ENCODE data around the gene KLF12.

KLF12 gene

DNA sequence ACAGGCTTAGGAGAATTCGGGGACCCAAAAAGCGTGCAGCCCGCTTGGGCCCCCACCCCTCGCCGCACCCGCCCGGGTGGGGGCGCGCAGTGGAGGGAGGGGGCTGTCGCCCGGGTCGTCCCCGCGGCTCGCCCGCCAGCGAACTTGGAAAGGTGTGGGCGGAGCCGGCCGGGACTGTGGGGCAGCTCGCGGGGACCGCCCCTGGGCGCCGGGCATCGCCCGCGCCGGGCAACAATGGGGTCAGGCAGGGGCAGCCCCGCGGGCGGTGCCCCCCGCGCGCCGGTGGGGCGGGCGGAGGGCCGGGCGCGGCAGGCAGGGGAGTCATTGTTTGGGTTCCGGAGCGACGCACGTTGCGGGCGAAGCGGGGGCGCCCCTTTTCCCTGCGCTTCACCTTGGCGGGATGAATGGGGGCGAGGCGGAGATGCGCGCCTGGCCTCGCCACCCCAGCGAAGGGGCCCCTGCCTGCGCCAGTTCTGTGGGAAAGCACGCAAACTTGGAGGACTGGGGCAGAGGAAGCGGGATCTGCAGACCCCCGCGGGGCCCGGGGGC is 647 bp upstream of the KLF12 start:
- H3K4me1 ChIP-seq: peaks cover 0 to 21% (median 13%) of the 10 kb centered on the region in 4 donors
- TF ChIP-seq, protein P1, sequence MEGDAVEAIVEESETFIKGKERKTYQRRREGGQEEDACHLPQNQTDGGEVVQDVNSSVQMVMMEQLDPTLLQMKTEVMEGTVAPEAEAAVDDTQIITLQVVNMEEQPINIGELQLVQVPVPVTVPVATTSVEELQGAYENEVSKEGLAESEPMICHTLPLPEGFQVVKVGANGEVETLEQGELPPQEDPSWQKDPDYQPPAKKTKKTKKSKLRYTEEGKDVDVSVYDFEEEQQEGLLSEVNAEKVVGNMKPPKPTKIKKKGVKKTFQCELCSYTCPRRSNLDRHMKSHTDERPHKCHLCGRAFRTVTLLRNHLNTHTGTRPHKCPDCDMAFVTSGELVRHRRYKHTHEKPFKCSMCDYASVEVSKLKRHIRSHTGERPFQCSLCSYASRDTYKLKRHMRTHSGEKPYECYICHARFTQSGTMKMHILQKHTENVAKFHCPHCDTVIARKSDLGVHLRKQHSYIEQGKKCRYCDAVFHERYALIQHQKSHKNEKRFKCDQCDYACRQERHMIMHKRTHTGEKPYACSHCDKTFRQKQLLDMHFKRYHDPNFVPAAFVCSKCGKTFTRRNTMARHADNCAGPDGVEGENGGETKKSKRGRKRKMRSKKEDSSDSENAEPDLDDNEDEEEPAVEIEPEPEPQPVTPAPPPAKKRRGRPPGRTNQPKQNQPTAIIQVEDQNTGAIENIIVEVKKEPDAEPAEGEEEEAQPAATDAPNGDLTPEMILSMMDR (IDR thresholded peaks at IDR 0.05): no peak

DNA sequence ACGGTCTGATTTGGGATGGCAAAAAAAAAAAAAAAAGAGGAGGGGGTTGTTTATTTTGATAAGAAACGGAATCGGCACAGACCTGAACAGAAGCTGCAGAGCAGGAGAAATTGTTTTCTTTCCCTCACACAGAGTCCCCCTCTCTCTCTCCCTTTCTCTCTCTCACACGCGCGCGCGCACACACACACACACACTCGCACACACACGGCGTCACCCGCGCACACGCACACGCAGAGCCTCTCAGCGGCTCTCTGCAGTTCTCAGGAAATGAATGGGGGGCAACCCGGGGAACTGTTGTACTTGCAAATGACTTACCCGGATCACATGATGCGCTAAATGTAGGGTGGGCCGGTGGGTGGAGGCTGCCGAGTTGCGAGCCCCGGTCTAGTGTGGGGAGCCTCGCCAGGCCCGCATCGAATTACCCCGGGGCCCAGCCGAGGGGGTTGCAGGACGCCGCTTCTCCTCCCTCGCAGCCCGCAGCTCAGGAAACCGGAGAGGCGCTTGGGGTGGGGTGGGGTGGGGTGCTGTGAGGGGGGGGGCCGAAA is 475 bp downstream of the KLF12 start:
- peak; percentile 88 to 93 for DNase-seq
- peaks cover 0 to 33% (median 19%) of the 10 kb centered on the region in 4 donors for H3K4me1 ChIP-seq
- intact Hi-C loops (cut with DNase I; ENCODE audit: low total_unique reads): loop anchor here (10.0 kb wide), 4 partner anchors 69 to 299 kb away; no protein-coding TSS in a partner anchor
- no peaks in the 10 kb centered on the region for H3K9me3 ChIP-seq
- H3K36me3 ChIP-seq: no peaks in the 10 kb centered on the region
- H3K27me3 ChIP-seq: no peaks in the 10 kb centered on the region
- TF ChIP-seq, protein P1 (IDR thresholded peaks at IDR 0.05): peak in 1 of 2 experiments; percentile 12
- H3K27ac ChIP-seq: peak overlapping the region; percentile 97 to 98
- H3K4me3 ChIP-seq: peak overlapping the region; percentile 73 to 93

More for the DNA sequence above, 647 bp upstream of the KLF12 start:
- no peaks in the 10 kb centered on the region for H3K9me3 ChIP-seq
- DNase-seq: peak; percentile 53 to 84
- peak overlapping the region; percentile 97 to 98 for H3K27ac ChIP-seq
- no peaks in the 10 kb centered on the region for H3K36me3 ChIP-seq
- H3K27me3 ChIP-seq: no peaks in the 10 kb centered on the region
- intact Hi-C loops (cut with DNase I; ENCODE audit: low total_unique reads): loop anchor here (10.0 kb wide), 4 partner anchors 70 to 300 kb away; no protein-coding TSS in a partner anchor
- peak overlapping the region; percentile 73 to 93 for H3K4me3 ChIP-seq

DNA sequence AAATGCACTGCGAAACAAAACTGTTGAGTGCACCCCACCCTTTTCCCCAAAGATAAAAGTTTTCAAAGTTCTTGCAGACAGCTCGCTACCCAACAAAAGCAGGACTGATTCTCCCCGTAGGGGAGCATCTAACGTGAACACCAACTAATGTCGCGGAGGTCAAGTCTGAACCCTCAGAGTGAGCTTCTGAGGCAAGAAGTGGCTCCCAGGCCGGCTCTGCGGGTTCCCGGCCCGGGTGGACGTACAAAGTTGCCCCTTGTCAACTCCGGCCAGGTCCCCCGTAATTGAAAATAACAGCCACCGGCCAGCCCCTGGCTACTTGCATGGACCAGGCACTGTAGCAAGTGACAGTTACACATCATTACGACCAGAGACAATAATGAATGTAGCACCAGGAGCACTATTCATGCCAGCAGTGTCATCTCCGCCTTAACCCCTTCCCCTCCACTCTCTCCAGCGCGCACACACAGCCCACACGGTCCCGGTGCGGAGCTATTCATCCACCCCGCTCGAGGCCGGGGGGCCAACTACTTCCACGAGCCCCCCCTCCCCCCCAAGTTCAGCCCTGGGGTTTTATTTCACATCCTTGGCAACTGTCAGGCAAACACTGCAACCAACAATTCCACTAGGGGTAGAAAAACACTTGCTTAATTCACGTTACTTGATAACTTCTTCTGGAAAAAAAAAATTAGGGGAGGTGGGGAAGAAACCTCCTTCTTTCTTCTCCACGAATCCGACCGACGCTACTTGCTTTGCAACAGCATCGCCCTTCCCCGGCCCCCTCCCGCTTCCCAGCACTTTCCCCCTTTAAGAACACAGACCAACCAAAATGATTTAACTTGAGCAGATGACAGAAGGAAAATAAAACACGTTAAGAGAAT is 1.2 kb downstream of the KLF12 start:
- peak overlapping the region; percentile 97 to 98 for H3K27ac ChIP-seq
- no peaks in the 10 kb centered on the region for H3K9me3 ChIP-seq
- H3K27me3 ChIP-seq: no peaks in the 10 kb centered on the region
- TF ChIP-seq, protein P1 (IDR thresholded peaks at IDR 0.05): no peak
- DNase-seq: peak; percentile 40 to 71
- H3K36me3 ChIP-seq: no peaks in the 10 kb centered on the region
- H3K4me3 ChIP-seq: peak overlapping the region; percentile 73 to 93
- peaks cover 0 to 40% (median 23%) of the 10 kb centered on the region in 4 donors for H3K4me1 ChIP-seq
- intact Hi-C loops (cut with DNase I; ENCODE audit: low total_unique reads): loop anchor here (10.0 kb wide), 4 partner anchors 68 to 298 kb away; no protein-coding TSS in a partner anchor

DNA sequence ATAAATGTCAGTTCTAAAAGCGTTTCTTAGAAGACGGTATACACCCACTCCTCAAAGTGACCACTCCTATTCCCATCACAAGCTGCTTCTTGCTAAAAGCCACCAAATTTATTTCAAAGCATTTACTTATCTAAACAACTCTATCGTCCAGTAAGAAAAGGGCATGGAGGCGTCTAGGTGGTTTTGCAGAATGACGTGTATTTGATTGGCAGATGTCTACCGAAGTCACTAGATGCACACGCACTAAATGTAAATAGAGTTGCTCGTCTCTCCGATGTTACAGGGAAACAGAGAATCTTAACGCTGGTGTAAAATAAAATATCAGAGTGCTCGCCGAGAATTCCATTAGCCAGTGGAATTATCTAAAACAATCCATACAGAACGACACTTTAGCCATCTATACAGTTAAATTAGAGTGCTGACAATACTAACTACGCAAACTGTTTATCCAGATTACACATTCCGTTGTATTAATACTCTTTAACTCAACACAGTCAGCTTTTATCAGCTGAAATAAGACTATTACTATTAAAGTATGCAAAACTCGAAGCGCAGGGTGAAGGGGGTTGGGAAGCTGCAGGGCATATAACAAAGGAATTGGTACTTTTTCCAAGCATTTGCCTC is 1.9 kb downstream of the KLF12 start:
- H3K9me3 ChIP-seq: no peaks in the 10 kb centered on the region
- H3K36me3 ChIP-seq: no peaks in the 10 kb centered on the region
- H3K27me3 ChIP-seq: no peaks in the 10 kb centered on the region
- TF ChIP-seq, protein P1 (IDR thresholded peaks at IDR 0.05): no peak
- peak overlapping the region; percentile 97 to 98 for H3K27ac ChIP-seq
- H3K4me1 ChIP-seq: peaks cover 0 to 47% (median 24%) of the 10 kb centered on the region in 4 donors
- intact Hi-C loops (cut with DNase I; ENCODE audit: low total_unique reads): loop anchor here (10.0 kb wide), 4 partner anchors 67 to 297 kb away; no protein-coding TSS in a partner anchor
- no peak for DNase-seq
- H3K4me3 ChIP-seq: peak overlapping the region; percentile 73 to 93

DNA sequence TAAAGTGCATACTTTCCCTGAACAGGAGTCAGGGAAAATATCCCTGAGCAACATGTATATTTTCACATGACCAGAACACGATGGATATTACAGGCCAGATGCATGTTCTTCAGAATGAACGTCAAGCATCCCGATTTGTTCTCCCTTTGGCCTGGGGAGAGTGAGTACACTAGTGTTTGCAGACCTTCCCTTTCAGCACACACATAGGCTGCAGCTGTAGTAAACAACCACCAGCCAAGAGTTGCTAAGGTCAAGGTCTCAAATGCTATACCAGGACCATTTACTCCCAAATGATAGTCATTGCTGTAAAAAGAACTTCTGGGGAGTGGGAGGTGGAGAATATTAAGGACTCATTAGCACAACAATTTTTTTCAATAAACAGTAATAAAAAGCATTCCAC is 3.0 kb downstream of the KLF12 start:
- peak overlapping the region; percentile 97 to 98 for H3K27ac ChIP-seq
- H3K4me1 ChIP-seq: peaks cover 0 to 58% (median 28%) of the 10 kb centered on the region in 4 donors
- no peaks in the 10 kb centered on the region for H3K9me3 ChIP-seq
- no peak for DNase-seq
- no peaks in the 10 kb centered on the region for H3K27me3 ChIP-seq
- no peaks in the 10 kb centered on the region for H3K36me3 ChIP-seq
- TF ChIP-seq, protein P1 (IDR thresholded peaks at IDR 0.05): no peak
- intact Hi-C loops (cut with DNase I; ENCODE audit: low total_unique reads): loop anchor here (10.0 kb wide), 4 partner anchors 66 to 296 kb away; no protein-coding TSS in a partner anchor
- H3K4me3 ChIP-seq: peak overlapping the region in 1 of 2 donors; percentile 73

Measured in tibial artery (tissue), 4 donors.